ENCODE data around the gene GHR. TPM values are rescaled to one million over a fixed set of nuclear protein-coding genes. Genes with fewer than 3 reads are reported as not detected.

The GHR gene
- total and polyA plus RNA-seq, 10 of the 15 experiments (the other 5 are each of a cell fraction or from before 2014, with no cell fraction given), result 0.23 to 10.2 (median 0.48) TPM

- no peak for TF ChIP-seq CUX1 (IDR thresholded peaks at IDR 0.05; ENCODE audit: insufficient replicate concordance, low read depth, low read length)
- TF ChIP-seq TARDBP (IDR thresholded peaks at IDR 0.05; ENCODE audit: borderline replicate concordance), result no peak
- TF ChIP-seq KLF5 (IDR thresholded peaks at IDR 0.05; ENCODE audit: partially characterized antibody), result no peak
- no peak for TF ChIP-seq NFYB (IDR thresholded peaks at IDR 0.05; ENCODE audit: insufficient read depth, low read depth, low read length)
- TF ChIP-seq MYB (IDR thresholded peaks at IDR 0.05; ENCODE audit: borderline replicate concordance, low read depth, low read length), result no peak
- no peak for TF ChIP-seq CREM (IDR thresholded peaks at IDR 0.05; ENCODE audit: low read depth)
- TF ChIP-seq JUND (IDR thresholded peaks at IDR 0.05; ENCODE audit: low read depth, low read length), result no peak
- TF ChIP-seq HDAC2 (IDR thresholded peaks at IDR 0.05), result no peak
- TF ChIP-seq POLR2AphosphoS2 (IDR thresholded peaks at IDR 0.05; ENCODE audit: low read depth, low read length), result no peak
- TF ChIP-seq NR2F1 (conservative IDR thresholded peaks at IDR 0.05), result no peak
- no peak for TF ChIP-seq MLLT1 (IDR thresholded peaks at IDR 0.05)
- no peak for TF ChIP-seq CHD2 (IDR thresholded peaks at IDR 0.05; ENCODE audit: borderline replicate concordance, low read depth, low read length)
- no peak for TF ChIP-seq ZNF274 (IDR thresholded peaks at IDR 0.05; ENCODE audit: insufficient read depth, insufficient read length)
These were observed 134.4 kb downstream of the GHR start (continued) for GRCh38 chr5:42557689-42558088.

All from GM12878 (cell line).